ENCODE results near the gene OPCML. TPM values are rescaled to one million over a fixed set of nuclear protein-coding genes. Genes with fewer than 3 reads are reported as not detected.

Gene OPCML
- total RNA-seq, 2 experiments from 2014 or later = not detected

GRCh38 chr11:133291780-133292179 is 240.5 kb downstream of the OPCML start:
- Mint-ChIP-seq H3K4me1 (no peaks in the 10 kb centered on the region), H3K27me3 (no peaks in the 10 kb centered on the region), H3K9me3 (no peaks in the 10 kb centered on the region), H3K36me3 (ENCODE audit: low read depth) (no peaks in the 10 kb centered on the region), H3K4me3 (no peak overlapping the region), H3K27ac (no peak overlapping the region)
- DNase-seq = no peak
- ChIA-PET POLR2A (no interaction called here), CTCF (no interaction called here)

GRCh38 chr11:133285359-133285758 is 246.9 kb downstream of the OPCML start:
- Mint-ChIP-seq H3K27ac (no peak overlapping the region), H3K36me3 (ENCODE audit: low read depth) (no peaks in the 10 kb centered on the region), H3K9me3 (peaks cover 7% of the 10 kb centered on the region), H3K4me3 (no peak overlapping the region), H3K4me1 (no peaks in the 10 kb centered on the region), H3K27me3 (no peaks in the 10 kb centered on the region)
- ChIA-PET POLR2A (no interaction called here), CTCF (no interaction called here)
- DNase-seq = no peak

- DNase-seq = no peak
- no peaks in the 10 kb centered on the region for H3K36me3 Mint-ChIP-seq (ENCODE audit: low read depth)
- H3K4me1 Mint-ChIP-seq = no peaks in the 10 kb centered on the region
- no peaks in the 10 kb centered on the region for H3K27me3 Mint-ChIP-seq
- ChIA-PET CTCF (no interaction called here), POLR2A (no interaction called here)
- H3K4me3 Mint-ChIP-seq = no peak overlapping the region
- H3K27ac Mint-ChIP-seq = no peak overlapping the region
- peaks cover 8% of the 10 kb centered on the region for H3K9me3 Mint-ChIP-seq
These were observed 248.1 kb downstream of the OPCML start for GRCh38 chr11:133284156-133284555.

- Mint-ChIP-seq H3K27ac (no peak overlapping the region), H3K4me1 (no peaks in the 10 kb centered on the region), H3K27me3 (no peaks in the 10 kb centered on the region), H3K9me3 (peaks cover 8% of the 10 kb centered on the region), H3K36me3 (ENCODE audit: low read depth) (no peaks in the 10 kb centered on the region), H3K4me3 (no peak overlapping the region)
- POLR2A ChIA-PET = no interaction called here
- no peak for DNase-seq
- CTCF ChIA-PET = no interaction called here
These were observed 254.4 kb downstream of the OPCML start for GRCh38 chr11:133277886-133278285.

- Mint-ChIP-seq H3K36me3 (ENCODE audit: low read depth) (no peaks in the 10 kb centered on the region), H3K4me3 (no peak overlapping the region), H3K9me3 (peaks cover 3% of the 10 kb centered on the region), H3K27ac (no peak overlapping the region), H3K27me3 (no peaks in the 10 kb centered on the region), H3K4me1 (peaks cover 4% of the 10 kb centered on the region)
- POLR2A ChIA-PET = no interaction called here
- DNase-seq = no peak
- CTCF ChIA-PET = no interaction called here
These were observed 260.2 kb downstream of the OPCML start for GRCh38 chr11:133271871-133272776.

GRCh38 chr11:133271206-133271605 is 261.1 kb downstream of the OPCML start:
- peaks cover 4% of the 10 kb centered on the region for H3K4me1 Mint-ChIP-seq
- ChIA-PET POLR2A (no interaction called here), CTCF (no interaction called here)
- H3K27ac Mint-ChIP-seq = no peak overlapping the region
- H3K9me3 Mint-ChIP-seq = no peaks in the 10 kb centered on the region
- DNase-seq = no peak
- no peak overlapping the region for H3K4me3 Mint-ChIP-seq
- H3K36me3 Mint-ChIP-seq (ENCODE audit: low read depth) = no peaks in the 10 kb centered on the region
- H3K27me3 Mint-ChIP-seq = no peaks in the 10 kb centered on the region

GRCh38 chr11:133269267-133269666 is 263.0 kb downstream of the OPCML start:
- DNase-seq = no peak
- no peaks in the 10 kb centered on the region for H3K9me3 Mint-ChIP-seq
- H3K4me3 Mint-ChIP-seq = no peak overlapping the region
- H3K36me3 Mint-ChIP-seq (ENCODE audit: low read depth) = no peaks in the 10 kb centered on the region
- peaks cover 4% of the 10 kb centered on the region for H3K4me1 Mint-ChIP-seq
- H3K27ac Mint-ChIP-seq = no peak overlapping the region
- ChIA-PET CTCF (no interaction called here), POLR2A (no interaction called here)
- H3K27me3 Mint-ChIP-seq = no peaks in the 10 kb centered on the region

GRCh38 chr11:133266986-133267385 is 265.3 kb downstream of the OPCML start:
- Mint-ChIP-seq H3K27ac (no peak overlapping the region), H3K27me3 (no peaks in the 10 kb centered on the region), H3K4me3 (no peak overlapping the region), H3K9me3 (no peaks in the 10 kb centered on the region), H3K4me1 (peaks cover 4% of the 10 kb centered on the region), H3K36me3 (ENCODE audit: low read depth) (no peaks in the 10 kb centered on the region)
- ChIA-PET CTCF (no interaction called here), POLR2A (no interaction called here)
- no peak for DNase-seq

- no peak for DNase-seq
- Mint-ChIP-seq H3K9me3 (peaks cover 2% of the 10 kb centered on the region), H3K4me3 (no peak overlapping the region), H3K27ac (no peak overlapping the region), H3K36me3 (ENCODE audit: low read depth) (no peaks in the 10 kb centered on the region), H3K4me1 (peaks cover 4% of the 10 kb centered on the region), H3K27me3 (no peaks in the 10 kb centered on the region)
- CTCF ChIA-PET = no interaction called here
- POLR2A ChIA-PET = no interaction called here
These were observed 266.7 kb downstream of the OPCML start for GRCh38 chr11:133265530-133266035.

GRCh38 chr11:133263332-133263731 is 269.0 kb downstream of the OPCML start:
- POLR2A ChIA-PET = no interaction called here
- H3K27ac Mint-ChIP-seq = no peak overlapping the region
- H3K9me3 Mint-ChIP-seq = peaks cover 2% of the 10 kb centered on the region
- H3K36me3 Mint-ChIP-seq (ENCODE audit: low read depth) = no peaks in the 10 kb centered on the region
- no peak overlapping the region for H3K4me3 Mint-ChIP-seq
- no peaks in the 10 kb centered on the region for H3K27me3 Mint-ChIP-seq
- DNase-seq = no peak
- no peaks in the 10 kb centered on the region for H3K4me1 Mint-ChIP-seq
- CTCF ChIA-PET = no interaction called here

GRCh38 chr11:133258751-133259150 is 273.6 kb downstream of the OPCML start:
- CTCF ChIA-PET = no interaction called here
- H3K36me3 Mint-ChIP-seq (ENCODE audit: low read depth) = no peaks in the 10 kb centered on the region
- no peaks in the 10 kb centered on the region for H3K27me3 Mint-ChIP-seq

GRCh38 chr11:133254601-133255000 is 277.7 kb downstream of the OPCML start:
- no peaks in the 10 kb centered on the region for H3K36me3 Mint-ChIP-seq (ENCODE audit: low read depth)
- no peaks in the 10 kb centered on the region for H3K9me3 Mint-ChIP-seq
- POLR2A ChIA-PET = no interaction called here
- CTCF ChIA-PET = no interaction called here
- no peak for DNase-seq
- H3K27me3 Mint-ChIP-seq = no peaks in the 10 kb centered on the region
- H3K4me3 Mint-ChIP-seq = no peak overlapping the region
- H3K4me1 Mint-ChIP-seq = no peaks in the 10 kb centered on the region
- no peak overlapping the region for H3K27ac Mint-ChIP-seq

More at GRCh38 chr11:133258751-133259150, 273.6 kb downstream of the OPCML start:
- Mint-ChIP-seq H3K27ac (no peak overlapping the region), H3K4me1 (no peaks in the 10 kb centered on the region), H3K9me3 (peaks cover 2% of the 10 kb centered on the region), H3K4me3 (no peak overlapping the region)
- POLR2A ChIA-PET = no interaction called here
- DNase-seq = no peak

GRCh38 chr11:133253570-133253969 is 278.7 kb downstream of the OPCML start:
- no peaks in the 10 kb centered on the region for H3K27me3 Mint-ChIP-seq
- H3K9me3 Mint-ChIP-seq = no peaks in the 10 kb centered on the region
- H3K4me1 Mint-ChIP-seq = no peaks in the 10 kb centered on the region
- no peaks in the 10 kb centered on the region for H3K36me3 Mint-ChIP-seq (ENCODE audit: low read depth)
- no peak overlapping the region for H3K27ac Mint-ChIP-seq
- POLR2A ChIA-PET = no interaction called here
- DNase-seq = no peak
- CTCF ChIA-PET = no interaction called here
- H3K4me3 Mint-ChIP-seq = no peak overlapping the region

- no peaks in the 10 kb centered on the region for H3K4me1 Mint-ChIP-seq
- H3K9me3 Mint-ChIP-seq = no peaks in the 10 kb centered on the region
- no peak overlapping the region for H3K4me3 Mint-ChIP-seq
- CTCF ChIA-PET = no interaction called here
- POLR2A ChIA-PET = no interaction called here
- H3K27ac Mint-ChIP-seq = no peak overlapping the region
- H3K27me3 Mint-ChIP-seq = no peaks in the 10 kb centered on the region
- H3K36me3 Mint-ChIP-seq (ENCODE audit: low read depth) = no peaks in the 10 kb centered on the region
- no peak for DNase-seq
These were observed 280.5 kb downstream of the OPCML start for GRCh38 chr11:133251841-133252240.

Measured in activated CD4-positive, alpha-beta memory T cell treated with anti-CD3 and anti-CD28 coated beads, Interleukin-2, amount 10 ng/mL, durations not matched to agents 7 days and 5 days (primary cell).